ENCODE measurements around the gene PMS2.
"Not testable (repeated sequence)": the region's sequence is repeated elsewhere in the genome, so short reads cannot be mapped to it uniquely, and the experiment has no call there.

The PMS2 gene, protein sequence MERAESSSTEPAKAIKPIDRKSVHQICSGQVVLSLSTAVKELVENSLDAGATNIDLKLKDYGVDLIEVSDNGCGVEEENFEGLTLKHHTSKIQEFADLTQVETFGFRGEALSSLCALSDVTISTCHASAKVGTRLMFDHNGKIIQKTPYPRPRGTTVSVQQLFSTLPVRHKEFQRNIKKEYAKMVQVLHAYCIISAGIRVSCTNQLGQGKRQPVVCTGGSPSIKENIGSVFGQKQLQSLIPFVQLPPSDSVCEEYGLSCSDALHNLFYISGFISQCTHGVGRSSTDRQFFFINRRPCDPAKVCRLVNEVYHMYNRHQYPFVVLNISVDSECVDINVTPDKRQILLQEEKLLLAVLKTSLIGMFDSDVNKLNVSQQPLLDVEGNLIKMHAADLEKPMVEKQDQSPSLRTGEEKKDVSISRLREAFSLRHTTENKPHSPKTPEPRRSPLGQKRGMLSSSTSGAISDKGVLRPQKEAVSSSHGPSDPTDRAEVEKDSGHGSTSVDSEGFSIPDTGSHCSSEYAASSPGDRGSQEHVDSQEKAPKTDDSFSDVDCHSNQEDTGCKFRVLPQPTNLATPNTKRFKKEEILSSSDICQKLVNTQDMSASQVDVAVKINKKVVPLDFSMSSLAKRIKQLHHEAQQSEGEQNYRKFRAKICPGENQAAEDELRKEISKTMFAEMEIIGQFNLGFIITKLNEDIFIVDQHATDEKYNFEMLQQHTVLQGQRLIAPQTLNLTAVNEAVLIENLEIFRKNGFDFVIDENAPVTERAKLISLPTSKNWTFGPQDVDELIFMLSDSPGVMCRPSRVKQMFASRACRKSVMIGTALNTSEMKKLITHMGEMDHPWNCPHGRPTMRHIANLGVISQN

DNA sequence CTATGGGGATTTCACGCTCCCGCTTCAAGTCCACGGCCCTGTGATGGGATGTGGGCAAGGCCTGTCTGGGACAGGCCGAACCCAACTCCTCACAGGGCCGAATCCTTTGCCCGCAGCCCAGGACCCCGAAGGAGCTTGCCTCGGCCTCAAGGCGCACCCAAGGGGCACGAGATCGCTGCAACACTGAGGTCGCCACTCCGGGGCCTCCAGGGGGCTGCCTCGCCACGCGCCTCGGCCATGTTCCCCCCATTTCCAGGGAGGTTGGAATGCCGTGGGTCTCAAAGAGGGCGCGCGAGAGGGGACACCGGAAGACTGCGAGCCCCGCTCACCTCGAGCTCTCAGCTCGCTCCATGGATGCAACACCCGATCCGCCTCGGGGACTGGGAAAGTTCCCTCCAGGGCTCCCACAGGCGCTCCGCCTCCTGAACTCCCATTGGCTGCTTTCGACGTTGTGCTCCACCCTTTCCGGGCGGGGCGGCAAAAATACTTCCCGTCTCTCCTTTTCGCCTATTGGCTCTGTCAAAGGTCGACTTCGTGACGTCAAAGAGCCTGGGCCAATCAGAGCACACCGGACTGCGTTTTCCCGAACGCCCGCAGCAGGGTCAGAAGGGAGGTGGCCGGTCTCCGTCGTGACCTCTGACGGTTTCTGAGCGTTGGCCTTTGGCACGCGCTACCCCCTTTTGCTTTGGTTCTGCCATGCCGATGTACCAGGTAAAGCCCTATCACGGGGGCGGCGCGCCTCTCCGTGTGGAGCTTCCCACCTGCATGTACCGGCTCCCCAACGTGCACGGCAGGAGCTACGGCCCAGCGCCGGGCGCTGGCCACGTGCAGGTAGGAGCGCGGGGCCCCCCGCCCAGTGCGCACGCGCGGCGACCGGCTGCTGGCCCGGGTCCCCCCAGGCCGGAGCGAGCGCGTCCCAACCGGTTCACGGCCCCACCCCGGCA is at the start of gene PMS2, which contains the start of gene AIMP2:
TSS of gene PMS2 (minus strand) at position 382 of the 944 bp plus-strand sequence. CDS start at position 352, 30 bp downstream.
TSS of gene AIMP2 (plus strand) at position 605 of the 944 bp plus-strand sequence. CDS start at position 697, 92 bp downstream.
- peak; percentile 97 for DNase-seq

DNA sequence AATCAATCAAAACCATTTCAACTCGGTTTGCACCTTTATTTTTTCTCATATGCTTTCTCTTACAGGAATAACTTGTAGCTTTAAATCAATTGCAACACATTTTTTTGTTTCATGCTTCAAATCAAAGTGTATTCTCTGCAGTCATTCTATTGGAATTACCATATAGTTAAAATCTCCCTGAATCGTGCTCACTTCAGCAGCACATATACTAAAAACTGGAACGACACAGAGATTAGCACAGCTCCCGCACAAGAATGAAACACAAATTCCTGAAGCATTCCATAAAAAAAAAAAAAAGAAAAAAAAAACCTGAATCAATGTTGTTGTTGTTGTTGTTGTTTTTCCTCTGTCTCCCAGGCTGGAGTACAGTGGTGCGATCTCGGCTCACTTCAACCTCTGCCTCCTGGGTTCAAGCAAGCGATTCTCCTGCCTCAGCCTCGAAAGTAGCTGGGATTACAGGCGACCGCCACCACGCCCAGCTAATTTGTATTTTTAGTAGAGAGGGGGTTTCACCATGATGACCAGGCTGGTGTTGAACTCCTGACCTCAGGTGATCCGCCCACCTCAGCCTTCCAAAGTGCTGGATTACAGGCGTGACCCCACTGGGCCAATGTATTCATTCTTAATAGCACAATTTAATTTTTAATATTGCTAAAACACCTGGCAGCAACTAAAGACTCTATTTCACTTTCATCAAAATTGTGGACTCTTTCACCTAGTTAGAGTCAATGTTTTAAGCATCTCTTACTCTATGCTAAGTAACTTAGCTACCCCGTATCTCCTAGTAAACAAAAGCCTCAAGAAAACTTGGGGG is 48.7 kb upstream of the PMS2 start:
- no peak for DNase-seq

DNA sequence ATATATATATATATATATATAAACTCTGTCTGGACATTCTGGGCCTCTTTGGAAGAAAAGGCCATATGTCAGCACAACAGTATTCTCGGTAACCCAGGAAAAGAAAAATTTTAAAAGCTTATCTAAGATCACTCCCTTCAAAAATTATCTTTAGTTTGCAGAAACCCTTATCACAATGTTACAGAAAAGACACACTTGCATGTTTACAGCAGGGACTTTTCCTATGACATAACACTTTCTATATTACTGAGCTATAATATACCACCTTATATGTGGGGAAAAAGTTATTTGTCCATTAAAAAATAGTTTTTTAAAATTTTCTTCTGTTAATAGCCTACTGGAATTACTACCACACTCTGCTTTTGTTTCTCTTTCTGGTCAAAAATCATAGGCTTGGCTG is 47.8 kb upstream of the PMS2 start:
- DNase-seq = no peak

DNA sequence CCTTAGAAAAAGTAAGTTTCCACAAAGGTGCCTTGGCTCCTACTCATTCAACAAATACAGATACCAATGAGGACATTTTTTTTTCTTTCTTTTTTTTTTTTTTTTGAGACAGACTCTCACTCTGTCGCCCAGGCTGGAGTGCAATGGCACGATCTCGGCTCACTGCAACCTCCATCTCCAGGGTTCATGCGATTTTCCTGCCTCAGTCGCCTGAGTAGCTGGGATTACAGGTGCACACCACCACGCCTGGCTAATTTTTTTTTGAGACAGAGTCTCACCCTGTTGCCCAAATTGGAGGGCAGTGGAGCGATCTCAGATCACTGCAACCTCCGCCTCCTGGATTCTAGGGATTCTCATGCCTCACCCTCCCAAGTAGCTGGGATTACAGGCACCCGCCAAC is 42.3 kb upstream of the PMS2 start:
- DNase-seq = not testable (repeated sequence)

DNA sequence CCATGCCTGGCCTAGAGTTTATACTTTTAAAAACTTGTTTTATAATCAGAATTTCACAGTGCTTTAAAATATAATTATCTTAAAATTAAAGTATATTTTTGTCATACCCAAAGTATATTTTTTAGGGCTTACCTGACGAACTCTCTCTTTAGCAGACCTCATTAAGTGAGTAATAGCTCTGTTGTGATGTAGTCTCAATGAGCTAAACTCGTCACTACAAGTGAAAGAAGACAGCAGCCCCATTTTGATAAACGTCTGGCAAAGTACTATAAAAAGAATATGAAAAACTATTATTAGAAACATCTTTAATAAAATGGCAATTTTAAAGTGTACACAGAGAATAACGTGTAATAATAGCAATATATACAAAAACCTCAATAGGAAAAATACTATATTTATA is 40.9 kb upstream of the PMS2 start:
- no peak for DNase-seq

DNA sequence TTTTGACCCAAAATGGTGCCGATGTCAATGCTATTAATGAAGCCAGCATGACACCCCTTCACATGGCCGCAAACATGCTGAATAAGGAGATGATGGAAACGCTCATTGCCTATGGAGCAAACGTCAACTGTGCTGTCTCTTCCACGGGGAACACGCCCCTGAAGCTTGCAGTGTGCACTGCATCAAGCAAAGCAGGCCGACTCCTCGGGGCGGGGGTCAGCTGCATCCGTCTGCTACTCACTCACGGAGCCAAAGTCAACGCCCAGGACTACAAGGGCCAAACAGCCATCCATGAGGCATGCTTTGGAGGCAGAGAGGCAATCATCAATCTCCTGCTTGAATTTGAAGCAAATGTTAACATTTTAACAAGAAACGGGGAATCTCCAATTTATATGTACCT is 26.8 kb upstream of the PMS2 start:
- no peak for DNase-seq

DNA sequence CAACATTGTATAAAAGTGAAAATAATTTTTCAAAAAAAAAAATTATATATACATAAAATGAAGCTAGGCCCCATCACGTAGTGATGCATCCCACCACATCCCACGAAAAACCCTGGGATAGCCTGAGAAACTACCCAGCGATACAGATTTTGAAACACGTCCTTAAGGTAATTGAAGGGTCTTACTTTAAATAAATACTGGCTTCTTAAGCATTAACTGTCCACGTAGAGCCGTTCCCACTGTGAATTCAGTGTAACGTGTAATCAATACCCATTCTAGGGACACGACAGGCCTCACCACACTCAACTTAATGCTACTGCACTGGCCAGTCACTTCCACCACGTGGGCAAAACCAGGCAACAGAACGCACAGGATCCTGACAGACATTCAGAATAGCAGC is 26.3 kb upstream of the PMS2 start:
- no peak for DNase-seq

DNA sequence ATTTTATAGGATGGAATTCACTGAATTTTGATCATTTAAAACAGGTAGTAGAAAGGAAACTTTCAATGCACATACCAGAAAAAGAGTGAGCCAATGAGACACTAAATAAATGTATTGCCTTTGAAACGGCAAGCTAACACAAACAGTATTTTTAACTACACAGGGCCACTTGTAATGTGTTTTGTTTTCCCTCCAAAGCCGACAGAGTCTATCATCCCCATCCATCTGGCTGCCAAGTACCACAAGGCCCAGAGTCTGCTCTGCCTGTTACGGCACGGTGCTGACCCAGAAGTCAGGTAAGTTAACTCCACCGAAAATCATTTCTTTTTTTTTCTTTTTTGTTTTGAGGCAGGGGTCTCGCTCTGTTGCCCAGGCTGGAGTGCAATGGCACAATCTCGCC is 23.8 kb upstream of the PMS2 start:
- no peak for DNase-seq

DNA sequence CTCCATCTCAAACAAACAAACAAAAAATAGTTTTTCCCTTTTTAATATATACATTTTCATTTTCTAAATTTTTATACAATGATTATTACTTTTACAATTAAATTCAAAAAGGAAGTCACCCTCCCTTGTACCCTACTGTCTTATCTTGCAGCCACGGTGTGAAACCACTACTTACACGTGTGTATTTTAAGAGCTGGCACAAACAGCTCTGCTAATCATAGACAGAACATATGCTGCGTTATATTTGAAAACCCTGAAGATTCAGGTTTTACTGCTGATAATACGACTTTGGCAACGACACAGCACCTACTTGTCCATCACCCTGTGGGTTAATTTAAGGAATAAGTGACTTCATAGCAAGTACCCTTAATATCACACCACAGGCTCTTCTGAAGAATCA is 23.3 kb upstream of the PMS2 start:
- no peak for DNase-seq

DNA sequence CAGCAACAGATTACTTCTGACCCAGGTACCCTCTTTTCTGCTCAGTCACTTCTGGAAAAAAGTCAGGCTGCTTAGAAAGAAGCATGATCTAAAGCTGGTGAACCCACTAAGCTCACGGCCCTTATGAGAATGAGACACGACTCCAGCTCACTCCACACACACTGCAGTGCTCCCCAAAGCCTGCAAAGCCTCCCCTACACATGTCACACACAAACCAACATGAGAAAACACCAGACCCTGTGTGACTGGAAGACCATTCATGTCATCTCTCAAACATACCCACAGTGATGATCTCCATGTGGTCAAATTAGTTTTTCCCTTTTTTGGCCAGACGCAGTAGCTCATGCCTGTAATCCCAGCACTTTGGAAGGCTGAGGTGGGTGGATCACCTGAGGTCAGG is 22.7 kb upstream of the PMS2 start:
- DNase-seq = no peak

DNA sequence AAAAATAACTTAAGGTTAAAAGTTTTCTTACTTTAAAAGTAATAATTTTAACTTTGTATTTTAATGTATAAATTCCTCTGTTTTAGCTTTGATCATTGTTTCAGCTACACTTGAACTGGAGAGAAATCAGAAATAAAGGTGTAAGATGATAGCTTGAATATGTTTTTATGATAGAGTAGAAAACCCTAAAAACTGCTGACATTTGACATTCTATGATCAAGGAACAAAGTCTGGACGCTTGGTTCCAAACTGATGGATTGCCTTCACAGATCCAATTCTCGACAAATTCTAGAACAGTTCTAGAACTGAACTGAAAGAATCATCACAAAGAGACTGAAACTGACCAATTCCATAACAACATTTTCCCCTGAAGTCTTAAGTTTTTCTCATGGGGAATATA is 22.1 kb upstream of the PMS2 start, which contains the start of gene ANKRD61:
TSS of gene ANKRD61 (plus strand) at position 389 of the 400 bp plus-strand sequence. CDS start at position 389, 0 bp downstream.
- no peak for DNase-seq

DNA sequence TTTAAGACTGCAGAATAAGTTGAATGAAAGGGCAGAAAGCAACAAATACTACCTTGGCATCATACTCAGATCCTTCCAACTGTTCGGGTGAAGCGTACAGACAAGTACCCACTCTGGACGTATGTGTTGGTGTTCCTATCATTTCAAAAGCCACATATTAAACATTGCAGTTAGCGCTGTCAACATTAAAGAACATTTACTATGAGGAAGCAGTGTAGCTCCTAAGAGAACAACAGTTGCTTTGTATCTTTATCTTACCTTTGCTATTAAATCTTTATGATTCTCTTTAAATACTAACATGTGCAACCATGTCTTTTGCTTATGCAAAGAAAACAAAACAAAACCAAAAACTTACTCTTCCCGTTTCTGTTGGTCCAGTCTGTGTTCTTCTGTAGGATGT is 19.7 kb upstream of the PMS2 start:
- DNase-seq = no peak

DNA sequence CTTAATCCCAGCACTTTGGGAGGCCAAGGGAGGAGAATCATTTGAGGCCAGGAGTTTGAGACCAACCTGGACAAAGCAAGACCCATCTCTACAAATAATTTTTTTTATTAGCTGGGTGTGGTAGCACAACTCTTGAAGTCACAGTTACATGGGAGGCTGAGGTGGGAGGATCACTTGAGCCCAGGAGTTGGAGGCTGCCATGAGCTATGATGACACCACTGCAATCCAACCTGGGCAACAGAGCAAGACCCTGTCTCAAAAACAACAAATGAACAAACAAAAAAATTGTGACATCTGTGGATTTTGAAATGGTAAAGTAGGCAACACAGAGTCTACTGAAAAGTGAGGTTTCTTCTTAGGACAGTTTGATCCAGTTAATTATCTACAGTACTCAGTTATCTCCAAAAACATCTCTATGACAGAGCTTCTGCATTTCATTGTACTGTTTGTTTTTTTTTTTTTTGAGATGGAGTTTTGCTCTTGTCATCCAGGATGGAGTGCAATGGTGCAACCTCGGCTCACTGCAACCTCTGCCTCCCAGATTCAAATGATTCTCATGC is 19.0 kb upstream of the PMS2 start:
- no peak for DNase-seq

DNA sequence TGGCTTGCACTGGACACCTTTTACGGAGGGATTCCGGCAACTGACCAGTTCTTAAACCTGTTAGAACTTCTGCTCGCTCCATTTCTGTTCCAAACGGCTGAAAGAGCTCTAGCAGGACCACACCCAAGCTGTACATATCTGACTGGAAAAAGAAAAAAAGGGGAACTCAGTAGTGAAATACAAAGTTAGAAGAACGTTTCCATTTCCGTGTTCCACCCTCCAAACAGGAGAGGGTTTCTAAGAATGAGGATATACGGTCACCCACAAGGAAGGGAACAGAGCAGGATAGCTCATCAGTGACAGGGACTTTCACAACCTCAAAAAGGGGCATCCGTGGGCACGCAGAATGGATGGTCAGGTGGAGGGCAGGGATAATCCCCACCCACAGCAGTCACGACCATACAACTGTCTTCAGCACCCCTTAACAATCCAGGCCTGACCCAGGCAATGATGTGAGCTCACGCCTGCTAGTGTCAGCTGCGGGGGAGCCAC is 18.0 kb upstream of the PMS2 start:
- DNase-seq = no peak

DNA sequence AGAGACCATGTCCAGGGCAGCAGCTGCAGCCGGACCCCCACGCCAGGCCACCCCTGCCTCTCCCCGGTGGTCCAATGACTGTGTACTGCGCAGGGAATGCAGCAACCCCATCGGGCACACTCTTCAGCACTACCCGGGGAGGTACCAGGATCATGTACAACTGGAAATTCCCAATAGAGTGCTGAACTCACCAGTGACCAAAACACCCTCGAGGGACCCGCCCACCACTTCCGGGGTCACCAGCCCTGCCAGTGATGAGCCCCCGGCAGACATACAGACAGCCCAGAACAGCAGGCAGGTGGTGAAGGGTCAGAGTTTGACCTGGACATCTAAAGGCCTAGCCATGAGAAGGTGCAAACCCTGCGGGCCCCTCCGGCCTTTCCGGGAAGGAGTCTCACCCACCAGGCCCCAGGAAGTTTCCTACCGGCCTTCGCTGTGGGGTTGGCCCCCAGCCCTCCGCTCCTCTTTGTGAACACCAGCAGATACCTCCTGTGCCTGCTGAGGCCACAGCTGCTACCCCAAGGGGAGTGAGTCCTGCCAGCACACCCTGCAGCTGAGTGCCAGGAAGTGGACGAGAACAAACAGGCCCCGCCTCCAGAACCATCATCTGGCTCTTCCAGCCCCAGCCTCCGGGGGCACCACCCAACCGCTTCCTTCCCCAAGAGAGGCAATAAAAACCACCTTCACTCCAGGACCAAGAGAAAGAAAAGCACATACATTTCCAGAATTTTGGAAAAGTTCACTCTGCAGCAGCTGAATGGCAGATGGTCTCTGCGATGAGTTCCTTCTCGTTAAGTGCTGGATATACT is 17.4 kb upstream of the PMS2 start:
- DNase-seq = peak; percentile 72

DNA sequence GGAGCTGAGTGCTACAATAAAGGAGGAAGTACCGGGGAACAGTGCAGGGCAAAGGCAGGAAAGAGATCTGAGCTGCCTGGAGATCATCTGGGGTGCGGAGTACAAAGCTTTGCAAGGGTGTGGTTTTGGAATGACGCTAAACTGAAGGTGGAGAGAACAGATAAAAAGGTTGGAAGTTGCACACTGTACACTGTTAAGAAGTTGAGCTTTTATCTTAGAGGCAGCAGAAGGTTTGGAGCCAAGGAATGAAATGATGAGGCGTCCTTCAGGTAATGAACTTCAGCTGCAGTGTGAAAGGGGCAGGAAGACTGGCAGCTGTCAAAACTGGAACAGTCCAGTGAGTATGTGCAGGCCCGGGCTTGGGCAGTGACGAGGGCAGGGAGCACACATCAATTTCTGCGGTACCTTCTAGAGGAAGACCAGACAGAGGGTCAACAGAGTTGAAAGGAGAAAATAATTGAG is 15.2 kb upstream of the PMS2 start:
- no peak for DNase-seq

DNA sequence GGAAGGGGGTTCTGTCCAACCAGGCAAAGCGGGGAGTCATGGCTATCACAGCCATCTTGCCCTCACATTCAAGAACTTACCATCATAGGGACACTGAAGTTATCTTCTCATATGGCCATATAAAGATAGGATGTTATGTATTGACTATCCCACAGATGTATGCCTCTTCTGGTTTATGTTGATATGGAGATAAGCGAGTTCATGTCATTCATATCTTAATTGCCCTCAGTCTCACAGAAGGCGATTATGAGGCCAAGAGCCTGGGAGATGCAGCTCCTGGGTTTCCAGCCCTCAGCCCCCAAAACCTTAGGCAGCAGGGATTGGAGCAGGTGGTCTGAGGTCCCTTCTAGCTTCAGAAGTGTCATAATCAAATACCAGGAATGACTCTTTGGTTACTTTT is 13.9 kb upstream of the PMS2 start:
- no peak for DNase-seq

DNA sequence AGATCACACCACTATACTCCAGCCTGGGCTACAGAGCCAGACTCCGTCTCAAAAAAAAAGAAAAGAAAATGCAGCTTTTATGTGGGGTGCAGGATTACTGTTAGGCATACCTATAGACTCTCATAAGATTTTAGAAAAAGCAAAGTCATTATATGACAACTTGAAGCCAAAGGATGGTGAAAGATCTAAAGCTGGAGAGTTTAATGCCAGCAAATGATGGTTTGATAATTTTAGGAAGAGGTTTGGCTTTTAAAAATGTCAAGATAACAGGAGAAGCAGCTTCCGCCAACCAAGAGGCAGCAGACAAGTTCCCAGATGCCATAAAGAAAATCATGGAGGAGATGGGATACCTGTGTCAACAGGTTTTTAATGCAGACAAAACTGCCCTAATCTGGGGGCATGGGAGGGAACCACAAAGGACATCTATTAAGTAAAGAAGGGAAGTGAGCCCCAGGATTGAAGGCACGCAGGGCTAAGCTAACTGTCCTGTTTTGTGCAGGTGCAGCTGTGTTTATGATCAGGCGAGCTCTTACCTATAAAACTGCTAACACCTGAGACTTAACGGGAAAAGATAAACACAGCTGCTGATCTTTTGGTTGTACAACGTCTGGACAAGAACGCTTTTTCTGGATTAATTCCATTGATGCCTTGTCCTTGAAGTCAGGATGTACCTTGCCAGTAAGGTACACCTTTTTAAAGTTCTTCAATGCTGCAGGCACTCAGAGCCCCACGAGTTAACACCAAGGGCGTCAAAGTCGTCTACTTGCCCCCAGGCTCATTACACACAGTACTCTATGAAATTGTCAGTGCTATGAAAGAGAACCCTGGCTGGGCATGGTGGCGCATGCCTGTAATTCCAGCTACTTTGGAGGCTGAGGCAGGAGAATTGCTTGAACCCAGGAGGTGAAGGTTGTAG is 11.8 kb upstream of the PMS2 start:
- DNase-seq = no peak

DNA sequence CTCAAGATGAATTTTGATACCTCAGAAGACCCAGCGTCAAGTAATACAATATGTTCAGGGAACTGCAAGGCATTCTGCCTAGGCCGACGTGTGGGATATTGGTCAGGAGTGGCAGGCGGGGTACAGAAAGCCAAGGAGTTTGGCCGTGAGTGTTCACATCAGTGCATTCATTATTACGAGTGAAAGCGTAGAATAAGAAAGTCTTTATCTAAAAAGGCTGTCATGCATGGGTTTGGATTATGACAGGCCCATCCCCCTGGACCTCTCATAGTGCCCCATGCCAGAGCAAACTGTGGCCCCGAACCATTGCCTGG is 7.8 kb upstream of the PMS2 start:
- no peak for DNase-seq
